HepG2 (cell line): Measurements from ENCODE around the gene CIROP. TPM values are rescaled to one million over a fixed set of nuclear protein-coding genes. Genes with fewer than 3 reads are reported as not detected.

Source experiments
- AFF4 ChIP-seq: sonication (generic); formaldehyde crosslinking; IDR thresholded peaks from 2 replicates; pipeline ENCODE4 v1.4.0; 2020; ENCODE audit warnings: missing genetic modification reagents
- ZNF407 ChIP-seq: sonication (generic); formaldehyde crosslinking; IDR thresholded peaks from one replicate; pipeline ENCODE4 v1.5.1; 2020; ENCODE audit warnings: mild to moderate bottlenecking, missing genetic modification reagents; ENCODE audit errors: not compliant biosample characterization
- ZNF704 ChIP-seq: sonication (generic); formaldehyde crosslinking; IDR thresholded peaks from 2 replicates; pipeline ENCODE4 v1.8.1; 2023; ENCODE audit warnings: mild to moderate bottlenecking, inconsistent platforms, moderate library complexity, missing genetic modification reagents, borderline replicate concordance
- ZNF768 ChIP-seq: sonication (generic); formaldehyde crosslinking; IDR thresholded peaks from 2 replicates; pipeline ENCODE4 v1.4.0; 2020; ENCODE audit warnings: missing genetic modification reagents
- polyA plus RNA-seq, 8 experiments: library from polyadenylated mRNA; depleted of rRNA in 3 of 8; stranded (reverse) in 7 of 8; unstranded in 1 of 8; fragments of >200 nt; fragmentation: Illumina TruSeq in 4 of 8; extraction: Trizol in 4 of 8; gene quantifications; 2 replicates each; pipeline versions ENCODE4 v1.2.1 to v1.2.3, GENCODE V29; 2011 to 2016; ENCODE audit warnings: low read depth in 4 of 8, missing spikeins in 1 of 8, mixed read lengths in 1 of 8; ENCODE audit not compliant: insufficient read depth in 1 of 8
- total RNA-seq, 5 experiments: library from RNA; depleted of rRNA; stranded (reverse); fragments of >200 nt; fragmentation: Illumina TruSeq; extraction: Trizol; gene quantifications; 2 replicates each; pipeline ENCODE4 v1.2.3, GENCODE V29; 2016; ENCODE audit warnings: low read depth in 1 of 5

The CIROP gene
- total and polyA plus RNA-seq, 2 of the 13 experiments (the other 11 are each of a cell fraction or from before 2014, with no cell fraction given), result 0.07 TPM; not detected in 1

- TF ChIP-seq ZNF407 (CRISPR knock-in tag) (no peak), ZNF704 (no peak), AFF4 (no peak), ZNF768 (CRISPR knock-in tag) (no peak)
Measured at GRCh38 chr14:23122086-23122485, 17.3 kb upstream of the CIROP start (continued).
